Measurements from ENCODE around the gene GALNT6. TPM values are rescaled to one million over a fixed set of nuclear protein-coding genes. Genes with fewer than 3 reads are reported as not detected.
"Not testable (repeated sequence)": the region's sequence is repeated elsewhere in the genome, so short reads cannot be mapped to it uniquely, and the experiment has no call there.

GALNT6 gene
- total RNA-seq, 1 experiment from 2014 or later: not detected

DNA sequence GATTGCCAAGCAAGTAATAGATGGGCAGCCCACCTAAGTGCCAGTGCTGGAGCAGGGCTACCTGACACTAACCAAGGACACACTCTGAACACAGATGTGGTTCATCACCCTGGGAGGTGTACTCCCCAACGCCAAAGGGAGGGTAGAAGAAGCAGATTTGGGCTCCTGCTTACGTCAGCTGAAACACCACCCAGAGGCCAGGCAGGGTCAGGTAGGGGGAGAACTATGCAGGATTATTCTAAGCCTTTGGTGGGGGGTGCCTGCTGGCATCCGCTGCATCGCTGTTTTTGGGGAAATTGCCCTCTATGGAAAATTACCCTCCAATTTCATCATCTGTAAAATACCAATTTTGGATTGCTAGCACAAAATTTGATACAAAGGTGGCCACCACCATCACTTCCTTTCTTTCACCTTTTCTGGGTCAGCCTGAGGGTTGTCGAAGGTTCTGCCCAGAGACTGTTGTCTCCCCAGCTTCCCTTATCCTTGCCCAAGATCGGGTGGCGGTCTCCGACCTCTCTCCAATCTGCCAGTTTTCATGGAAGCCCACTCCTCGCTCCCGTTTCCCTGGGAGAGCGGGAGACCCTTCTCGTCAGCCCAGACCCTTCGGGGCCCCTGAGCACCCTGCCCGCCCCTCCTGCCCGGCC lies 67.8 kb downstream of the GALNT6 start:
- H3K36me3 ChIP-seq: no peaks in the 10 kb centered on the region
- DNase-seq: no peak
- H3K9me3 ChIP-seq: no peaks in the 10 kb centered on the region
- no peak overlapping the region for H3K4me3 ChIP-seq
- H3K27me3 ChIP-seq: no peaks in the 10 kb centered on the region; the same call in 1 of the 2 replicates

- Histone ChIP-seq H3K9me3 (no peaks in the 10 kb centered on the region), H3K27me3 (no peaks in the 10 kb centered on the region; the same call in 1 of the 2 replicates), H3K4me3 (no peak overlapping the region), H3K36me3 (no peaks in the 10 kb centered on the region)
- DNase-seq: no peak
These were observed 68.8 kb downstream of the GALNT6 start for GRCh38 chr12:51322452-51322851.

GRCh38 chr12:51321882-51322281 lies 69.3 kb downstream of the GALNT6 start:
- DNase-seq: no peak
- Histone ChIP-seq H3K4me3 (no peak overlapping the region), H3K27me3 (no peaks in the 10 kb centered on the region; the same call in 1 of the 2 replicates), H3K36me3 (no peaks in the 10 kb centered on the region), H3K9me3 (no peaks in the 10 kb centered on the region)

DNA sequence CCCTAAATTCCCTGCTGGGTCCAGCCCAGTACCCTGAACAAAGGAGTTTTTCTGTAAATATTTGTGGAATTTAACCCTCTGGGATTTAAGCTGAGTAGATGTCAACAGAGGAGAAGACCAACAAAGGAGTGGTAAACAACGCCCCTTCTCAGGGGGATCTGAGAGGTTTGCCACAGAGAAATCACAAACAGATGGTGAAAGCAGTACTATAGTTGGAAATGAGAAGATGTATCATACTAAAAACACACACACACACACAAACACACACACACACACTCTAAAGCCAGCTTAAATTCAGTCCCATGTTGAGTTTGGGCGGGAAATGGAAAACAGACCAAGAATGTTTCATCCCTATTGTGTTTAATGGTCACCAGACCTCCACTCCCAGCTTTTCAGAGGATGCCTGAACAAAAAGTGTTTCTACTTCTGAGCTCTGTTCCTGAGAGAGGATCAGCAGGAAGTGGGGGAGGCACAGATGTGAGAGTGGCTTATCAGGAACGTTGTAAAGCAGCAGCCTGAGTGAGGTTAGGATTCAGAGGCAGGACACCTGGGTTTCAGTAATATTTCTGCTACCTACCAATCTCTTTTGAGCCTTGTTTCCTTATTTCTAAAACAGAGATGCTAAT lies 70.4 kb downstream of the GALNT6 start:
- DNase-seq: no peak
- Histone ChIP-seq H3K4me3 (no peak overlapping the region), H3K36me3 (no peaks in the 10 kb centered on the region), H3K9me3 (no peaks in the 10 kb centered on the region), H3K27me3 (no peaks in the 10 kb centered on the region; the same call in 1 of the 2 replicates)

DNA sequence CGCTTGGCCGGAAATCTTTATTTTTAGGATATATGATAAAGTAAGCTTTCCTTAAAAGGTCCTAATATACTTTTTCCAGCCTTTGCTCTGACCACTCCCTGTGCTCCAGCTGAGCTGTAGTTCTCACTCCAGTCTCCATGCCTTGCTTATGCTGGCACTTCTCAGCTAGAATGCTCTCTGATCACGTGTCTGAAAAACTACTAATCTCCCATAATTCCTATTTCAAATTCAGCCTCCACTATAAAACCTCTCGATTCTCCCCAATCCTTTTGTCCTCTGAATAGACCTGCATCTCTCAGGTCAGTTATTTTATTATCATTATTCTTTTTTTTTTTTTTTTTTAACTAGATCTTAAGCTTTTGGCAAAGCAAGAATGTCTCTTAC lies 70.9 kb downstream of the GALNT6 start:
- H3K27me3 ChIP-seq: no peaks in the 10 kb centered on the region; the same call in 1 of the 2 replicates
- no peak for DNase-seq
- no peaks in the 10 kb centered on the region for H3K9me3 ChIP-seq
- no peaks in the 10 kb centered on the region for H3K36me3 ChIP-seq
- no peak overlapping the region for H3K4me3 ChIP-seq

DNA sequence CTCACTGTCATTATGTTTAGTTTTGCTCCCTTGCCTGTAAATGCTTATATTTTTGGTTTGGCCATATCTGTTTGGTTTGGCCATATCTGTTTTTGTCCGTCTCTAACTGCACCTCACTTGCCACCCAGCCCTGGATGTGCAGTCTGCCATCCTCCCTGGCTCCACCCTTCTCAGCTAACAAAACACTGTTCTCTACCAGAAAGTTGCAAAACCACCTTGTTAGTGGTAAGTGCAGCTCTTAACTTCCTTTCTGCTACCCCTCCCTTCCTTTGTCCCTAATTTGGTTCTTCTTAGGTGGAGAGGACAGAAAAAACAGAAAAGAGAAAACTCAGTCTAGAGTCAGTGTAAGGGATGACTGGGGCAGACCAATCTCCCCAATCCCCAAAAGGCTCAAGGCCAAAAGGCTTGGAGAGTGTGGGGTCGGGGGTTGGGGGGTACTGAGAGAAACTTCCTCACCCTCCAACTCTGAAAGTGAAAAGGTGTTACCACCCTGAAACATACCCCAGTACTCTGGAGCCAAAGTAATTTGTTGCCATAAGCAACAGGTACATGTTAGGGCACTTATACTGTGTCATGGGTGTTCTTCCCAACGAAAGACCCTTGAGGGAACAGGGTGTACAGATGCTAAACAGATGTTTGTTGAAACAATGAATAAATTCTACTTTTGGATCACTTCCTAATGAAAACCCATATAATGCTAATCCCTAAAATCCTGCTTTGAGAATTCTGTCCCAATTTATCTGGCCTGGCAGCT lies 72.2 kb downstream of the GALNT6 start:
- H3K27me3 ChIP-seq: no peaks in the 10 kb centered on the region; the same call in 1 of the 2 replicates
- H3K36me3 ChIP-seq: no peaks in the 10 kb centered on the region
- no peak for DNase-seq
- H3K9me3 ChIP-seq: no peaks in the 10 kb centered on the region
- no peak overlapping the region for H3K4me3 ChIP-seq

GRCh38 chr12:51318057-51318806 lies 73.0 kb downstream of the GALNT6 start:
- H3K27me3 ChIP-seq, H3K36me3 ChIP-seq, H3K4me3 ChIP-seq, DNase-seq, H3K9me3 ChIP-seq: not testable (repeated sequence)

DNA sequence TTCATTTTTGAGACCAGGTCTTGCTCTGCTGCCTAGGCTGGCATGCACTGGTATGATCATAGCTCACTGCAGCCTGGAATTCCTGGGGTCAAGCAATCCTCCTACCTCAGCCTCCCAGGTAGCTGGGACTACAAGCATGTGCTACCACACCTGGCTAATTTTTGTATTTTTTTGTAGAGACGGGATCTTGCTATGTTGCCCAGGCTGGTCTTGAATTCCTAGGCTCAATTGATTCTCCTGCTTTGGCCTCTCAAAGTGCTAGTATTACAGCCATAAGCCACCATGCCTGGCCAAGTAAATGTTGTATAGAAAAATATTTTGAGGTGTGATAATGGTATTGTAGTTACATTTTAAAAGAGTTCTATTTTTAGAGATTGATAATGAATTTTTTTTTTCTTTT lies 79.8 kb downstream of the GALNT6 start:
- H3K27me3 ChIP-seq: no peaks in the 10 kb centered on the region
- H3K36me3 ChIP-seq: no peaks in the 10 kb centered on the region
- H3K9me3 ChIP-seq: no peaks in the 10 kb centered on the region
- DNase-seq: no peak
- no peak overlapping the region for H3K4me3 ChIP-seq

DNA sequence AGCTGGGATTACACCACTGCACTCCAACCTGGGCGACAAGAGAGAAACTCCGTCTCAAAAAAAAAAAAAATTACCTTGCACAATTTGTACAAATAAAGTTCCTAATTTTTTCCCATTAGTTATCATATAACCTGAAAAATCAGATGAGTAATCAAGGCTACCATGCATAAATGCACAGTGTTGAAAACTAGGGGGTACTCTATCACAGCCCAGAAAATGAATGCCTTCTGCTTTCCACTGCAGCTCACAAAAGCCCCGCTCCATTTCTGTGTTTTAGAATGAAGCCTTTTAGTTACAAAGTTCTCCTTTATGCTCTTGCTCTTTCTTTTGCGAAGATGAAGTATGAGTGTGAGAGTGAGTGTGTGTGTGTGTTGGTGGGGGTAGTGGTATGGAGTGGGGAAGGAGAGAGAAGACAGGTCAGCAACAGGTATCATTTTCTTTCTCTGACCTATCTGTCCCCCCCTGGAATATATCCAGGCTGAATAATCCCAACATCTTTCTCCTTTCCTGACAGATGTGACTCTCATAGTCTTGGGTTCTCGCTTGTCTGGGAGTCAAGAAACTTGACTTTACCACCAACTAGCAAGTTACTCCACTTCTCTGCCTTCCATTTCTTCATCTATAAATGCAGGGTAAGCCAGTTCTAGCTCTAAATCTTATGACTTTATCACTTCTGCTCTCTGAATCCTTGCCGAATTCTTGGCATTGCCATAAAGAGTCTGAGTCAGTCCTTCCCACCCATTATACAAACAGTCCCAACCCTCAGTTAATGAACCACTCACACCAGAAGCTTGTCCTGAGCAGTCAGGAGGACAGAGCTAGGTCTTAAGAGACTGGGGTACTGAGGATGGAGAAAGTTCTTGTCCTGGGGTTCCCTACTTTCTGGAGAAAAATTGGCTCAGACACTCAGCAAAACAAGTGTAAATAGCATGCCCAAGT lies 83.3 kb downstream of the GALNT6 start:
- no peaks in the 10 kb centered on the region for H3K36me3 ChIP-seq
- no peaks in the 10 kb centered on the region for H3K9me3 ChIP-seq
- no peaks in the 10 kb centered on the region for H3K27me3 ChIP-seq
- no peak overlapping the region for H3K4me3 ChIP-seq
- peak; percentile 48 for DNase-seq

GRCh38 chr12:51306507-51306906 lies 84.7 kb downstream of the GALNT6 start:
- Histone ChIP-seq H3K4me3 (no peak overlapping the region), H3K36me3 (no peaks in the 10 kb centered on the region), H3K27me3 (no peaks in the 10 kb centered on the region), H3K9me3 (no peaks in the 10 kb centered on the region)
- DNase-seq: no peak

Other genes with a start within 250 kb of the GALNT6 start
- 13.0 and 14.7 TPM in 2 replicates for gene TFCP2, start 218.3 kb downstream of the GALNT6 start, total RNA-seq (2014; rRNA removed; shearing (Covaris generic); ENCODE audit: low replicate concordance)
- 0.74 and 2.7 TPM in 2 replicates for gene POU6F1, start 173.3 kb downstream of the GALNT6 start, total RNA-seq (2014; rRNA removed; shearing (Covaris generic); ENCODE audit: low replicate concordance)
- 102 and 192 TPM in 2 replicates for gene DAZAP2, start 152.6 kb downstream of the GALNT6 start, total RNA-seq (2014; rRNA removed; shearing (Covaris generic); ENCODE audit: low replicate concordance)
- gene SMAGP, start 121.0 kb downstream of the GALNT6 start, total RNA-seq (2014; rRNA removed; shearing (Covaris generic); ENCODE audit: low replicate concordance): 2.1 and 20.1 TPM in 2 replicates
- not detected in 2 replicates for gene BIN2, start 67.2 kb downstream of the GALNT6 start, total RNA-seq (2014; rRNA removed; shearing (Covaris generic); ENCODE audit: low replicate concordance)
- not detected in 2 replicates for gene CELA1, start 44.7 kb downstream of the GALNT6 start, total RNA-seq (2014; rRNA removed; shearing (Covaris generic); ENCODE audit: low replicate concordance)
- 0.89 and 0.96 TPM in 2 replicates for gene SLC4A8, start 33.4 kb upstream of the GALNT6 start, total RNA-seq (2014; rRNA removed; shearing (Covaris generic); ENCODE audit: low replicate concordance)
- gene SCN8A, start 199.8 kb upstream of the GALNT6 start, total RNA-seq (2014; rRNA removed; shearing (Covaris generic); ENCODE audit: low replicate concordance): 1.4 and 10.0 TPM in 2 replicates

Data from MG63 (cell line).